Esophagus mucosa (tissue), 1 donor: ENCODE results near the gene GLB1L2. TPM values are rescaled to one million over a fixed set of nuclear protein-coding genes. Genes with fewer than 3 reads are reported as not detected.

Source experiments
- ATAC-seq: fragments of 200-7000 bp; cut with Tn5 transposase; one replicate; pipeline ENCODE4 v1.9.1; 2020
- total RNA-seq: library from RNA; stranded (reverse); gene quantifications from one replicate; pipeline ENCODE4 v1.2.4, GENCODE V29; 2023
- donor health status: DM: yes; HTN: yes; CAD: no.

Gene GLB1L2
- total RNA-seq, 1 donor from 2014 or later, result 2.2 TPM

- ATAC-seq, result no peak
Measured at GRCh38 chr11:134369656-134370525, 38.1 kb downstream of the GLB1L2 start.

GRCh38 chr11:134370526-134371435 is 39.0 kb downstream of the GLB1L2 start:
- ATAC-seq, result no peak

GRCh38 chr11:134371436-134372185 is 39.8 kb downstream of the GLB1L2 start:
- ATAC-seq, result no peak

GRCh38 chr11:134372536-134372935 is 40.7 kb downstream of the GLB1L2 start:
- ATAC-seq, result no peak

- no peak for ATAC-seq
Measured at GRCh38 chr11:134372961-134373360, 41.2 kb downstream of the GLB1L2 start.

GRCh38 chr11:134373591-134374052 is 41.8 kb downstream of the GLB1L2 start:
- ATAC-seq, result no peak

- no peak for ATAC-seq
Measured at GRCh38 chr11:134374171-134374570, 42.4 kb downstream of the GLB1L2 start.

- no peak for ATAC-seq
Measured at GRCh38 chr11:134374891-134375550, 43.2 kb downstream of the GLB1L2 start.

- ATAC-seq, result no peak
Measured at GRCh38 chr11:134376150-134376921, 44.5 kb downstream of the GLB1L2 start.

- ATAC-seq, result no peak
Measured at GRCh38 chr11:134377876-134378275, 46.1 kb downstream of the GLB1L2 start.

- ATAC-seq, result no peak
Measured at GRCh38 chr11:134379241-134379640, 47.5 kb downstream of the GLB1L2 start.

- no peak for ATAC-seq
Measured at GRCh38 chr11:134380229-134380628, 48.4 kb downstream of the GLB1L2 start.

GRCh38 chr11:134380785-134381184 is 49.0 kb downstream of the GLB1L2 start:
- ATAC-seq, result no peak

GRCh38 chr11:134382257-134382656 is 50.5 kb downstream of the GLB1L2 start:
- ATAC-seq, result no peak

GRCh38 chr11:134382830-134383229 is 51.0 kb downstream of the GLB1L2 start:
- ATAC-seq, result no peak

- no peak for ATAC-seq
Measured at GRCh38 chr11:134383576-134384221, 51.9 kb downstream of the GLB1L2 start.

- no peak for ATAC-seq
Measured at GRCh38 chr11:134384406-134384805, 52.6 kb downstream of the GLB1L2 start.

GRCh38 chr11:134385171-134385570 is 53.4 kb downstream of the GLB1L2 start:
- ATAC-seq, result no peak

- ATAC-seq, result no peak
Measured at GRCh38 chr11:134385774-134386565, 54.2 kb downstream of the GLB1L2 start.

GRCh38 chr11:134386945-134387344 is 55.2 kb downstream of the GLB1L2 start:
- no peak for ATAC-seq
